ENCODE results near the gene KNG1. TPM values are rescaled to one million over a fixed set of nuclear protein-coding genes. Genes with fewer than 3 reads are reported as not detected.

Gene KNG1
- total RNA-seq, 1 donor from 2014 or later: not detected

DNA sequence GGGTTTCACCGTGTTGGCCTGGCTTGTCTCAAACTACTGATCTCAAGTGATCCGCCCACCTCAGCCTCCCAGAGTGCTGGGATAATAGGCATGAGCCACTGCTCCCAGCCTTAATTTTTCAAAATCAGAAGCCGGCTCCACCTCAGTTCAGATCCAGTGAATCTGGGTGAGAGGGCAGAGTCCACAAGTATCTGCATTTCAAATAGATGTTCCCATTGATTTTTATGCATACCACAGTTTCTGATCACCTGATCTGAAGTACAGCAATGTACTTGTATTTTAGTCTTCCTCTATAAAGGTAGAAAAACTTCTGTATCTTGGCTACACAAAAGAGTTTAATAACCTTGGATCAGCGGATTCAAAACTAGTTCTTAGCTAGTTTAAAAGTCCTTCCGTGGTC lies 62.0 kb downstream of the KNG1 start:
- TF ChIP-seq, protein P1, sequence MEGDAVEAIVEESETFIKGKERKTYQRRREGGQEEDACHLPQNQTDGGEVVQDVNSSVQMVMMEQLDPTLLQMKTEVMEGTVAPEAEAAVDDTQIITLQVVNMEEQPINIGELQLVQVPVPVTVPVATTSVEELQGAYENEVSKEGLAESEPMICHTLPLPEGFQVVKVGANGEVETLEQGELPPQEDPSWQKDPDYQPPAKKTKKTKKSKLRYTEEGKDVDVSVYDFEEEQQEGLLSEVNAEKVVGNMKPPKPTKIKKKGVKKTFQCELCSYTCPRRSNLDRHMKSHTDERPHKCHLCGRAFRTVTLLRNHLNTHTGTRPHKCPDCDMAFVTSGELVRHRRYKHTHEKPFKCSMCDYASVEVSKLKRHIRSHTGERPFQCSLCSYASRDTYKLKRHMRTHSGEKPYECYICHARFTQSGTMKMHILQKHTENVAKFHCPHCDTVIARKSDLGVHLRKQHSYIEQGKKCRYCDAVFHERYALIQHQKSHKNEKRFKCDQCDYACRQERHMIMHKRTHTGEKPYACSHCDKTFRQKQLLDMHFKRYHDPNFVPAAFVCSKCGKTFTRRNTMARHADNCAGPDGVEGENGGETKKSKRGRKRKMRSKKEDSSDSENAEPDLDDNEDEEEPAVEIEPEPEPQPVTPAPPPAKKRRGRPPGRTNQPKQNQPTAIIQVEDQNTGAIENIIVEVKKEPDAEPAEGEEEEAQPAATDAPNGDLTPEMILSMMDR (conservative IDR thresholded peaks at IDR 0.05): no peak
- Mint-ChIP-seq H3K27me3 (peaks cover 13% of the 10 kb centered on the region), H3K4me1 (ENCODE audit: unreplicated experiment) (peaks cover 1% of the 10 kb centered on the region), H3K4me3 (no peak overlapping the region), H3K27ac (no peak overlapping the region), H3K36me3 (peaks cover 8% of the 10 kb centered on the region), H3K9me3 (no peaks in the 10 kb centered on the region)
- DNase-seq (ENCODE audit: extremely low spot score, unreplicated experiment): no peak

DNA sequence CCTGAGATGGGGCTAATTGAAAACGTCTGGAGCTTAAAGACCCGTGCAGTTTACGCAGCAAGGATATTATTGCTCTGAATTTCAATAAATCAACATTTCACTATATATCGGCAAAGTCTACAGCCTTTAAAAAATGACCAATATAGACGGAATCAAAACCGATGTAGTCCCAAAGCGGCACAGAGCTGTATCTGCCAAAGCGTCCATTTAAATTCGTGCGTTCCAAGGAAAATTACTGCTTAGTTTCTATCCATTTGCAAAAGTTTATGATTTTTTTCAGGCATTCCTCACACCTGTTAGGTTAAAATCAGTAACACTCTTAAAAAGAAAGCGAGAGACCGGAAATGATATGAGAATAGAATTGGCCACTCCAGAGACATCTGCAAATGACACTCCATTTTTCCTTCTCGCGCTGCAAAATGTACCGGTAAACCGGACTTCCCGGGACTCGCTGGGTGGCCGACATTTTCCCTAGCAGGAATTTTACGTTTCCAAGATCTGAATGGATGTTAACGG lies 65.4 kb downstream of the KNG1 start:
- Mint-ChIP-seq H3K9me3 (no peaks in the 10 kb centered on the region), H3K4me1 (ENCODE audit: unreplicated experiment) (peaks cover 21% of the 10 kb centered on the region)

DNA sequence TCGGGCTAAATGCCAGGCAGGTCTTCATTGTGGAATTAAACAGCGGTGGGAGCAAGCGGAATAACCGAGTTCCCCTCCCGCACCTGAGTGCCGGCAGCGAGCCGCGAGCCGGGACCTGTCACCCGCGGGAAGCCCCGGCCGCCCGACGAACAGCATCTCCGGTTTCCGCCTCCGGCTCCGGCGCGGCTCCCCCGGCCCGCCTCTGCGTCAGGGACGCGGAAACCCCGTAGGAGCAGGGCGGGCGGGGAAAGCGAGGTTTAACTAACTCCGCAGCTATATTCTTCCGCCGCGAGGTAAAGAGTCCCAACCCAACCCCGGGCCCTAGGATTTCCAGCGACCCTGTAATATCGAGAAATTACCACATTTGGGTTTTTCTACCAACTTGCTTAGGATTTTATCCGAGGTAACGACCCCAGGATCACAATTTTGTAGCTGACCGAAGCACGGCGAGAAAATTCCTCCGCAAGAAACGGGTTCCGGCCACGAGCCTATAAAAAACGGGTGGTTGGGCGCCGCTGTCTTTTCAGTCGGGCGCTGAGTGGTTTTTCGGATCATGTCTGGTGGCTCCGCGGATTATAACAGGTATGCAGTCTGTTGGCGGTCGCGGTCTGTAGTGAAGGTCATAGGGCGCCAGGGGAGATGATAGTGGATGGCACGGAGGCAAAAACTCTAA lies 66.0 kb downstream of the KNG1 start, which contains the start of gene EIF4A2:
Gene EIF4A2 (plus strand): TSS at position 520 of the 673 bp plus-strand sequence. CDS start 34 bp downstream, at position 554.
- Mint-ChIP-seq H3K27me3 (peaks cover 5% of the 10 kb centered on the region), H3K9me3 (no peaks in the 10 kb centered on the region), H3K4me1 (ENCODE audit: unreplicated experiment) (peaks cover 23% of the 10 kb centered on the region), H3K36me3 (peaks cover 42% of the 10 kb centered on the region), H3K4me3 (peak within 1 kb of the TSS; percentile 99), H3K27ac (peak within 1 kb of the TSS; percentile 98)
- DNase-seq (ENCODE audit: extremely low spot score, unreplicated experiment): peak; percentile 90
- TF ChIP-seq, protein P1 (conservative IDR thresholded peaks at IDR 0.05): no peak

More for the DNA sequence above, 65.4 kb downstream of the KNG1 start:
- peak overlapping the region; percentile 99 for H3K4me3 Mint-ChIP-seq
- TF ChIP-seq, protein P1 (conservative IDR thresholded peaks at IDR 0.05): no peak
- peaks cover 36% of the 10 kb centered on the region for H3K36me3 Mint-ChIP-seq
- H3K27me3 Mint-ChIP-seq: peaks cover 5% of the 10 kb centered on the region
- peak overlapping the region; percentile 98 for H3K27ac Mint-ChIP-seq
- DNase-seq (ENCODE audit: extremely low spot score, unreplicated experiment): no peak

DNA sequence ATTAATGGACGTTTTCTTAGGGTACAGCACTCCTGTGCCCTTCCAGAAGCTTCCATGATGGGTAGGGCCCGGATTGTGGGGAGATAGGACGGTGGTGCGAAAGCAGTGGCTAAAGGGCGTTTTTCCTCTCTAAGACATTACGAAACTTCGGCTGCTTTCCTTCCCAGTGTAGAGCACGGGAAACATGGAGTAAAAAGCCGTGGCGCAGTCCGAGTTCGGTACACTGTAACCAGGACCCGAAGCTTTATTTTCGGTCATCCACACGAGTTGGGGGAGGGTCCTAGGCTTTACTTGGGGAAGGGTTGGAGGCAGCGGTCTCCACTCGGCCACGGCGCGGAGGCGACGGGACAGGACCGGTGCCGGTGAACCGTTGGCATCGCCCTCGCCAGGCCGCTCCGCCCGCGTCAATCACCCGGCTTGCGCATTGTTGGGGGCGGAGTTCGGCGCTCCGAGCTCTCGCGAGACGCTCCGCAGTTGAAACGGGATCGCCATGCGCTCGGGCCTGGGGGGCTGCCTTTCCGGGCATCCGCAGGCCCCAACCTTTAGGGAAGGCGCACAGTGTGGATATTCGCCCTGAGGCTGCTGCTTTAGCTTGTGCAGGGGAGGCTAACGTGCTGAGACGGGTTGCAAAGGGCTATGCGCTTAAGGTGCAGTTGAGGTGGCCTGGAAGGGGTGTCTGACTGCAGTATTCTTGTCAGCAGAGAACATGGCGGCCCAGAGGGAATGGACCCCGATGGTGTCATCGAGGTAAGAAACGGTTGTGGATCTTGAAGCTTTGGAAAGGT lies 66.8 kb downstream of the KNG1 start:
- Mint-ChIP-seq H3K36me3 (peaks cover 49% of the 10 kb centered on the region), H3K27me3 (peaks cover 5% of the 10 kb centered on the region), H3K4me3 (peak overlapping the region; percentile 99), H3K4me1 (ENCODE audit: unreplicated experiment) (peaks cover 26% of the 10 kb centered on the region), H3K27ac (peak overlapping the region; percentile 98), H3K9me3 (no peaks in the 10 kb centered on the region)
- DNase-seq (ENCODE audit: extremely low spot score, unreplicated experiment): peak; percentile 86
- TF ChIP-seq, protein P1 (conservative IDR thresholded peaks at IDR 0.05): no peak

DNA sequence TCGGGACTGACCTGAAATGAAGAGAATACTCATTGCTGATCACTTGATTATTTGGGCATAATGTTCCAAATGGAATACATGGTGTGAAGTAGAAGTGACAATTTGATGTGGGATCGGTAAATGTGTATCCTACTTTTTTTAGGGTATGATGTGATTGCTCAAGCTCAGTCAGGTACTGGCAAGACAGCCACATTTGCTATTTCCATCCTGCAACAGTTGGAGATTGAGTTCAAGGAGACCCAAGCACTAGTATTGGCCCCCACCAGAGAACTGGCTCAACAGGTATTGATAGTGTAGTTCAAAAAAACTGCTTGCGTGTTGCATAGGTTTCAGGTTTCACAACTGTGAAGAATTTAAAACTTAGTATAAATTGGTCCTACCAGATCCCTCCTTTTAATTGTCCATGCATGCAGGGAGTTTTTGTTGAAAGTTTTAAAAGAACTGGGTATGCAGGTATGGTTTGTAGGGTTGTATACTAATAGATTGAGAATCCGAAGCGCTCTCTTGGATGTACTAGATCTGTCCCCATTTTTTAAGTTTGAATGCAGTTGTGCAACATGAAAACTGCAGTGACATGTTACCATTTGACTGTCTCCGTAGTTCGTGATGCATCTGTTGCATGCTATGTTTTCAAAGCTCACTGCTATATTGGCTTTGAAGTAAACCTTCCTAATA lies 67.8 kb downstream of the KNG1 start:
- TF ChIP-seq, protein P1 (conservative IDR thresholded peaks at IDR 0.05): no peak
- DNase-seq (ENCODE audit: extremely low spot score, unreplicated experiment): no peak
- peaks cover 30% of the 10 kb centered on the region for H3K4me1 Mint-ChIP-seq (ENCODE audit: unreplicated experiment)
- peak overlapping the region; percentile 98 for H3K27ac Mint-ChIP-seq
- no peaks in the 10 kb centered on the region for H3K9me3 Mint-ChIP-seq
- H3K4me3 Mint-ChIP-seq: peak overlapping the region; percentile 99
- H3K36me3 Mint-ChIP-seq: peaks cover 54% of the 10 kb centered on the region
- H3K27me3 Mint-ChIP-seq: peaks cover 5% of the 10 kb centered on the region

Data from type B pancreatic cell (in vitro differentiated cells).